ENCODE data around the gene IL17B.

The IL17B gene

DNA sequence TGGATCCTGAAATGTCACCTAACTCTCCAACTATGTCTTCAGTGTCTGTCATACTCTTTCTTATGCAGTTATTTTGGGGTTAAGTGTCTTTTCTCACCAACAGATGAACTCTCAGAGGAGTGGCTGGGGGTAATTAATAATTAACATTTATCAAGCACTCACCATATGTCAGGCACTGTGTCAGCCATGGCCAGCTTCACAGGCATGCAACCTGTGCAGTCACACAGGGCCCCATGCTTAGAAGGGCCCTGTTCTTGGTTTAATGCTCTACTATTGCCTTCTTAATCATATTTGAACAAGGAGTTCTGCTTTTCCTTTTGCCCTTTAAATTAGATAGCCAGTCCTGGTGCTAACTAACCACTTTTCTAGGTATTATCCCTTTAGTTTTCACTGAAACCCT lies 37.2 kb downstream of the IL17B start:
- peaks cover 10% of the 10 kb centered on the region for H3K4me1 ChIP-seq (ENCODE audit: control insufficient read depth, insufficient read depth, low read length)
- no peaks in the 10 kb centered on the region for H3K36me3 ChIP-seq (ENCODE audit: control insufficient read depth, insufficient read depth, low read length)
- H3K27me3 ChIP-seq (ENCODE audit: control insufficient read depth, insufficient read depth, low read length, poor library complexity, severe bottlenecking): peaks cover 3% of the 10 kb centered on the region
- no peaks in the 10 kb centered on the region for H3K9me3 ChIP-seq (ENCODE audit: control insufficient read depth, low read length)
- H3K4me3 ChIP-seq (ENCODE audit: insufficient read depth, low read depth, low read length): no peak overlapping the region
- H3K27ac ChIP-seq (ENCODE audit: insufficient read depth, low read depth, low read length, poor library complexity, severe bottlenecking): no peak overlapping the region

- Histone ChIP-seq H3K36me3 (ENCODE audit: control insufficient read depth, insufficient read depth, low read length) (no peaks in the 10 kb centered on the region), H3K4me3 (ENCODE audit: insufficient read depth, low read depth, low read length) (no peak overlapping the region), H3K27ac (ENCODE audit: insufficient read depth, low read depth, low read length, poor library complexity, severe bottlenecking) (no peak overlapping the region), H3K4me1 (ENCODE audit: control insufficient read depth, insufficient read depth, low read length) (peaks cover 3% of the 10 kb centered on the region), H3K9me3 (ENCODE audit: control insufficient read depth, low read length) (no peaks in the 10 kb centered on the region), H3K27me3 (ENCODE audit: control insufficient read depth, insufficient read depth, low read length, poor library complexity, severe bottlenecking) (peaks cover 3% of the 10 kb centered on the region)
- 75% methylated on average over 1 of the region's 1 CpG for WGBS, 2 experiments
Measured at GRCh38 chr5:149340920-149341319, 38.2 kb downstream of the IL17B start.

DNA sequence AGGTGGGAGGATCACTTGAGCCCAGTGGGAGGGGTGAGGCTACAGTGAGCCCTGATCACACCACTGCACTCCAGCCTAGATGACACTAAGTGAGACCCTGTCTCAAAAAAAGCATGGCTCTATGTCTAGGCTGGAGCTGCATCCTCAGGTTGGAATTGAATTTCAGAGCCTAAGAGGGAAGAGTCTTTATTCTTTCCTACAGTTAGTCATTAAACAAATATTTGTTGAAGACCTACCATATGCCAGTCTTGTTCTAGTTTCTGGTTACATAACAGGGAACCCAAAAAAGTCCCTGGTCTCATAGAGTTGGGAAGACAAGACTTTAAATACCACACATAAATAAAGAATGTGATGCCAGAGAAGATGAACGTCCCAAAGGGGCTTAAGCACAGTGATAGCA lies 40.7 kb downstream of the IL17B start:
- H3K36me3 ChIP-seq (ENCODE audit: control insufficient read depth, insufficient read depth, low read length): no peaks in the 10 kb centered on the region
- WGBS, 2 experiments: 88 to 89% methylated on average over 1 of the region's 1 CpG
- peaks cover 3% of the 10 kb centered on the region for H3K27me3 ChIP-seq (ENCODE audit: control insufficient read depth, insufficient read depth, low read length, poor library complexity, severe bottlenecking)
- no peaks in the 10 kb centered on the region for H3K9me3 ChIP-seq (ENCODE audit: control insufficient read depth, low read length)
- H3K4me1 ChIP-seq (ENCODE audit: control insufficient read depth, insufficient read depth, low read length): no peaks in the 10 kb centered on the region
- no peak overlapping the region for H3K27ac ChIP-seq (ENCODE audit: insufficient read depth, low read depth, low read length, poor library complexity, severe bottlenecking)
- H3K4me3 ChIP-seq (ENCODE audit: insufficient read depth, low read depth, low read length): no peak overlapping the region

- WGBS, 2 experiments: 90% methylated on average over 4 of the region's 4 CpGs
- Histone ChIP-seq H3K36me3 (ENCODE audit: control insufficient read depth, insufficient read depth, low read length) (no peaks in the 10 kb centered on the region), H3K27me3 (ENCODE audit: control insufficient read depth, insufficient read depth, low read length, poor library complexity, severe bottlenecking) (peaks cover 3% of the 10 kb centered on the region), H3K27ac (ENCODE audit: insufficient read depth, low read depth, low read length, poor library complexity, severe bottlenecking) (no peak overlapping the region), H3K4me1 (ENCODE audit: control insufficient read depth, insufficient read depth, low read length) (no peaks in the 10 kb centered on the region), H3K4me3 (ENCODE audit: insufficient read depth, low read depth, low read length) (no peak overlapping the region), H3K9me3 (ENCODE audit: control insufficient read depth, low read length) (no peaks in the 10 kb centered on the region)
Measured at GRCh38 chr5:149337736-149338135, 41.4 kb downstream of the IL17B start.

DNA sequence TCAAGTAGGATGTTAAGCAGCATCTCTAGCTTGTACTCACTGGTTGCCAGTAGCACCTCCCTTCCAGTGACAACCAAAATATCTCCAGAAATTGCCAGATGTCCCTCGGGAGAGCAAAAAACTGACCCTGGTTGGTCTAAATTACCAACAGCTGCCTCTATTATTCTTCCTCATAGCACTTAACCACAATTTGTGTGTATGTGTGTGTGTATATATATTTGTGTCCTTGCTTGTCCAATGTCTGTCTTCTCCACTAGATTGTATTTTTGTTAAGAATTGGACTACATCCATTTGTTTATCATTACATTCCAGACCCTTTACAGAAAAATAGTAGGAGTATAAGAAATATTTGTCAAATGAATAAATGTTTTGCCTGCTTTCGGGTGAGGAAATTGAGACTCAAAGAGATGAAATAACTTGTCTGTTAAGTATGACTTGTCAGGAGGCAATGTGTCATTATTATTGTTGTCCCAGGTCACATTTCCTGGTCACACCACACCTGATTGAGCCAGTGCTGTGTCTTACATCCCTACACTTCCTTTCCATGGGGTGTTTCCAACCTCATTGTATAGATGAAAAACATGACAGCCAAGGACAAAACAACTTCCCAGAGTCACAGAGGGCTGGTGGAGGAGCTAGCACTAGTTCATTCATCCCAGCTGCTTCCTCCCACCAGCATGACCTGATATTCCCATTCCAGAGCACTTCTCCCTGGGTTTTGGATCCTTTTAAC lies 45.2 kb downstream of the IL17B start:
- Histone ChIP-seq H3K27ac (ENCODE audit: insufficient read depth, low read depth, low read length, poor library complexity, severe bottlenecking) (no peak overlapping the region), H3K36me3 (ENCODE audit: control insufficient read depth, insufficient read depth, low read length) (no peaks in the 10 kb centered on the region), H3K4me3 (ENCODE audit: insufficient read depth, low read depth, low read length) (no peak overlapping the region), H3K4me1 (ENCODE audit: control insufficient read depth, insufficient read depth, low read length) (no peaks in the 10 kb centered on the region), H3K27me3 (ENCODE audit: control insufficient read depth, insufficient read depth, low read length, poor library complexity, severe bottlenecking) (no peaks in the 10 kb centered on the region), H3K9me3 (ENCODE audit: control insufficient read depth, low read length) (no peaks in the 10 kb centered on the region)
- WGBS, 2 experiments: 86 to 91% methylated on average over 2 of the region's 2 CpGs

DNA sequence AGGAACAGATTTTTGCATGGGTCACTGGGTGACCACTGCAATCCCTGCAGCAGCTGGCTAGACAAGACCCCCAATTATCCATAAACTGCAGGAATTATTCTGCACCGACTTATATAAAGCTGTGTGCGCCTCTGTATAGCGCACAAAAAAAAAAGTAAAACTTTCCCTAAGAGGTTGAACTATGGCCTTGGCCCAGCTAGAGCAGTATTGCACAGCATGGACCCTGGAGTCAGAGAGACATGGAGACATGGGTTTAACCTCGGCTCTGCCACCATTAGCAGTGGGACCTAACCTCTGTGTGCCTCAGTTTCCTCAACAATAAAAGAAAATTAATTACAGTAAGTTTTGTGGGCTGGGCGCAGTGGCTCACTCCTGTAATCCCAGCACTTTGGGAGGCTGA lies 50.9 kb downstream of the IL17B start:
- no peaks in the 10 kb centered on the region for H3K9me3 ChIP-seq (ENCODE audit: control insufficient read depth, low read length)
- no peak overlapping the region for H3K27ac ChIP-seq (ENCODE audit: insufficient read depth, low read depth, low read length, poor library complexity, severe bottlenecking)
- no peak overlapping the region for H3K4me3 ChIP-seq (ENCODE audit: insufficient read depth, low read depth, low read length)
- WGBS, 2 experiments: 93 to 97% methylated on average over 5 of the region's 5 CpGs
- H3K4me1 ChIP-seq (ENCODE audit: control insufficient read depth, insufficient read depth, low read length): no peaks in the 10 kb centered on the region
- H3K27me3 ChIP-seq (ENCODE audit: control insufficient read depth, insufficient read depth, low read length, poor library complexity, severe bottlenecking): no peaks in the 10 kb centered on the region
- H3K36me3 ChIP-seq (ENCODE audit: control insufficient read depth, insufficient read depth, low read length): no peaks in the 10 kb centered on the region

DNA sequence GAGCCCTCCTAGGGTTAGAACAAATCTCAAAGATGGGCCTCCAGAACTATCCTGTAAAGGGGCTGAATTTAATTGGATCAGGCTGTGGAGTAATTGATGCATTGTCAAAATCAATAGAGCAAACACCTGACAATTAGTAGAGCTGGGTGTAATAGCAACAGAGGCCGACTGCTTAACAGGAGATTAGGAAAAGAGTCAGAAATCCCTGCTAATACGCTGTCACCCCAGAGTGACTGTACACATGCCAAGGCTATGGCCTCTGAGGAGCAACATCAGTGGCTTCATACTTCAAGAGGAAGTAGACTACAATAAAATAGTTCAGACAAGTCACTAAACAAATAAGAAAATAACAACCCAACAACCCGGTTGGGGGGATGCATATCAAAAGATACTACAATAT lies 52.5 kb downstream of the IL17B start:
- no peak overlapping the region for H3K4me3 ChIP-seq (ENCODE audit: insufficient read depth, low read depth, low read length)
- no peaks in the 10 kb centered on the region for H3K4me1 ChIP-seq (ENCODE audit: control insufficient read depth, insufficient read depth, low read length)
- WGBS, 2 experiments: 84 to 94% methylated on average over 3 of the region's 3 CpGs
- no peaks in the 10 kb centered on the region for H3K27me3 ChIP-seq (ENCODE audit: control insufficient read depth, insufficient read depth, low read length, poor library complexity, severe bottlenecking)
- no peaks in the 10 kb centered on the region for H3K9me3 ChIP-seq (ENCODE audit: control insufficient read depth, low read length)
- H3K36me3 ChIP-seq (ENCODE audit: control insufficient read depth, insufficient read depth, low read length): no peaks in the 10 kb centered on the region
- no peak overlapping the region for H3K27ac ChIP-seq (ENCODE audit: insufficient read depth, low read depth, low read length, poor library complexity, severe bottlenecking)

GRCh38 chr5:149325894-149326293 lies 53.2 kb downstream of the IL17B start:
- WGBS, 2 experiments: 94 to 96% methylated on average over 5 of the region's 5 CpGs
- Histone ChIP-seq H3K4me3 (ENCODE audit: insufficient read depth, low read depth, low read length) (no peak overlapping the region), H3K36me3 (ENCODE audit: control insufficient read depth, insufficient read depth, low read length) (no peaks in the 10 kb centered on the region), H3K4me1 (ENCODE audit: control insufficient read depth, insufficient read depth, low read length) (peaks cover 3% of the 10 kb centered on the region), H3K27me3 (ENCODE audit: control insufficient read depth, insufficient read depth, low read length, poor library complexity, severe bottlenecking) (no peaks in the 10 kb centered on the region), H3K9me3 (ENCODE audit: control insufficient read depth, low read length) (no peaks in the 10 kb centered on the region), H3K27ac (ENCODE audit: insufficient read depth, low read depth, low read length, poor library complexity, severe bottlenecking) (no peak overlapping the region)

GRCh38 chr5:149325166-149325735 lies 53.8 kb downstream of the IL17B start:
- Histone ChIP-seq H3K36me3 (ENCODE audit: control insufficient read depth, insufficient read depth, low read length) (no peaks in the 10 kb centered on the region), H3K9me3 (ENCODE audit: control insufficient read depth, low read length) (no peaks in the 10 kb centered on the region), H3K4me1 (ENCODE audit: control insufficient read depth, insufficient read depth, low read length) (peaks cover 7% of the 10 kb centered on the region), H3K27me3 (ENCODE audit: control insufficient read depth, insufficient read depth, low read length, poor library complexity, severe bottlenecking) (no peaks in the 10 kb centered on the region), H3K27ac (ENCODE audit: insufficient read depth, low read depth, low read length, poor library complexity, severe bottlenecking) (no peak overlapping the region), H3K4me3 (ENCODE audit: insufficient read depth, low read depth, low read length) (no peak overlapping the region)

- Histone ChIP-seq H3K27ac (ENCODE audit: insufficient read depth, low read depth, low read length, poor library complexity, severe bottlenecking) (no peak overlapping the region), H3K4me3 (ENCODE audit: insufficient read depth, low read depth, low read length) (no peak overlapping the region), H3K36me3 (ENCODE audit: control insufficient read depth, insufficient read depth, low read length) (no peaks in the 10 kb centered on the region), H3K4me1 (ENCODE audit: control insufficient read depth, insufficient read depth, low read length) (peaks cover 7% of the 10 kb centered on the region), H3K27me3 (ENCODE audit: control insufficient read depth, insufficient read depth, low read length, poor library complexity, severe bottlenecking) (no peaks in the 10 kb centered on the region), H3K9me3 (ENCODE audit: control insufficient read depth, low read length) (no peaks in the 10 kb centered on the region)
- WGBS, 2 experiments: 97 to 98% methylated on average over 2 of the region's 2 CpGs
Measured at GRCh38 chr5:149324641-149325040, 54.5 kb downstream of the IL17B start.

All from ectodermal cell (in vitro differentiated cells).